ENCODE measurements around the gene ELF5. TPM values are rescaled to one million over a fixed set of nuclear protein-coding genes. Genes with fewer than 3 reads are reported as not detected.
A peak's percentile ranks its signal among the peaks of the same experiment; 100 is the strongest.

ELF5 gene
- total and polyA plus RNA-seq, 9 donors = 0.07 to 2.8 (median 0.15) TPM; not detected in 4

DNA sequence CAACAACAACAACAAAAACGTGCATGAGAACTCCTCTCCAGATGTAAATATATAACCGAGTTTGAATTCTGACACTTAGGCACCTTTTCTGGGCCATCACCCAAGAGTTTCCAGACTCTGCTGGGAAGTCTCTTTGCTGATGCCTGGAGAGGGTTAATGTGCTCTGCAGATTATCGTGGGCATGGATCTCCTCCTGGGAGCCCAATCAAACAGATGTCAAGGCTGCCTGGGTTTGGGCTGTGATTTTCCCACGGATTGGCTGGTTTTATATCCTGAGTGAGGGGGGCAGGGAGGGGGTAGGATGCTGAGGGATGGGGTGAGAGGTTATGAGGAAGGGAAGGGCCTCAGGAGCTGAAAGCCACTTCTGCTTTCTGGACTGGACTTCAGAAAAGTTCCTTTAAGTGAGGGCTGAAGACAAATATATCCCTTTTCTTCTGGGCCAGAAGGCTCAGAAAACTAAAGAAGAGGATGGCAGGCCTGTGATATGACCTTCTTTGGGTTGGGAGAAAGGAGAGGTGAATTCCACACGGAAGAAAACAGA is 4.2 kb downstream of the ELF5 start:
- Histone ChIP-seq H3K9me3 (replicated peaks; ENCODE audit: control insufficient read depth, low read depth, low read length) (no peaks in the 10 kb centered on the region), H3K4me1 (ENCODE audit: control insufficient read depth, insufficient read depth, low read length) (no peaks in the 10 kb centered on the region), H3K27ac (ENCODE audit: low read length) (no peak overlapping the region), H3K4me3 (ENCODE audit: low read length) (no peak overlapping the region), H3K36me3 (ENCODE audit: control insufficient read depth, insufficient read depth, low read length) (no peaks in the 10 kb centered on the region), H3K27me3 (ENCODE audit: control insufficient read depth, insufficient read depth, low read length) (no peaks in the 10 kb centered on the region)
- 0% methylated on average over 2 of the region's 5 CpGs for WGBS (ENCODE audit: insufficient coverage)
- peak; percentile 7 for DNase-seq

GRCh38 chr11:34508524-34508923 is 5.1 kb downstream of the ELF5 start:
- no peaks in the 10 kb centered on the region for H3K36me3 ChIP-seq (ENCODE audit: control insufficient read depth, insufficient read depth, low read length)
- H3K27ac ChIP-seq (ENCODE audit: low read length) = no peak overlapping the region
- H3K27me3 ChIP-seq (ENCODE audit: control insufficient read depth, insufficient read depth, low read length) = no peaks in the 10 kb centered on the region
- WGBS (ENCODE audit: insufficient coverage) = no CpG with 5 or more reads among the region's 2 CpGs
- H3K4me1 ChIP-seq (ENCODE audit: control insufficient read depth, insufficient read depth, low read length) = no peaks in the 10 kb centered on the region
- H3K9me3 ChIP-seq (replicated peaks; ENCODE audit: control insufficient read depth, low read depth, low read length) = no peaks in the 10 kb centered on the region
- DNase-seq = peak; percentile 9
- no peak overlapping the region for H3K4me3 ChIP-seq (ENCODE audit: low read length)

DNA sequence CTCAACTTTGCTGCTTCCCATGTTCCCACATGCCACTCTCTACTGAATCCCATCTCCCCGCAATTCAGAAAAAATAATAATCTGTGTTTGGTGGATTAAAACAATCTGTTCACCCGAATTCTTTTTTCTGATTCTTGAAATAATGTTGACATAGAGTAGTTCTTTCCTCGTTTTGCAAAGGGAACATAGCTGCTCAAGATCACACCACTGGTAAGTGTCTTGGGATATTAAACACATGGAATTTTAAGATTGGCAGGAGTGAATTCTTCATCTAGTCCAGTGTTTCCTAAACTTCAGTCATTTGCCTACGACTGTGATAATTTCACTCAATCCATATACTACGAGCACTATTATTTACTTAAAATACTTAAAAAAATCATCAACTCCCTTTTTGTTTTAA is 6.0 kb downstream of the ELF5 start:
- H3K27me3 ChIP-seq (ENCODE audit: control insufficient read depth, insufficient read depth, low read length) = no peaks in the 10 kb centered on the region
- no peak overlapping the region for H3K27ac ChIP-seq (ENCODE audit: low read length)
- no peaks in the 10 kb centered on the region for H3K9me3 ChIP-seq (replicated peaks; ENCODE audit: control insufficient read depth, low read depth, low read length)
- no peak for DNase-seq
- H3K4me1 ChIP-seq (ENCODE audit: control insufficient read depth, insufficient read depth, low read length) = no peaks in the 10 kb centered on the region
- WGBS (ENCODE audit: insufficient coverage) = no CpG with 5 or more reads among the region's 5 CpGs
- no peaks in the 10 kb centered on the region for H3K36me3 ChIP-seq (ENCODE audit: control insufficient read depth, insufficient read depth, low read length)
- H3K4me3 ChIP-seq (ENCODE audit: low read length) = no peak overlapping the region

DNA sequence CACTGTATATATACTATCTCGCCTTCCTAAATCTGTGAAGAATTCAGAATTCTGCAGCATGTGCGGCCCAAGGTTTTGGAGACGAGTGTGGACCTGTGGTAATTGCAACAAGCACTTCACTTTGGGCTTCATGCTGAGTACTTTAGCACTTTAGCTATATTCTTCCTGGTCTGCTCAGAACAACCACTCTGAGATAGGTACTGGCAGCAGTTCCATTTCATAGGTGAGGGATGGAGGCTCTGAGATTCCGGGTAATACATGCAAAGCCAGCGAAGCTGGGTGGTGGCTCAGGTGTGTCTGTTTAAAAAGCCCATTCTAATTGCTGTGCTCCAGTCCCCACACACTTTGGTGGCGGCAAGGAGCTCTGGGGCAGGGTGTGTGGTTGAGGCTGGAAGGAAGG is 6.4 kb downstream of the ELF5 start:
- H3K9me3 ChIP-seq (replicated peaks; ENCODE audit: control insufficient read depth, low read depth, low read length) = no peaks in the 10 kb centered on the region
- no peak for DNase-seq
- H3K4me1 ChIP-seq (ENCODE audit: control insufficient read depth, insufficient read depth, low read length) = no peaks in the 10 kb centered on the region
- no peaks in the 10 kb centered on the region for H3K36me3 ChIP-seq (ENCODE audit: control insufficient read depth, insufficient read depth, low read length)
- H3K27me3 ChIP-seq (ENCODE audit: control insufficient read depth, insufficient read depth, low read length) = no peaks in the 10 kb centered on the region
- no CpG with 5 or more reads among the region's 6 CpGs for WGBS (ENCODE audit: insufficient coverage)
- H3K27ac ChIP-seq (ENCODE audit: low read length) = no peak overlapping the region
- no peak overlapping the region for H3K4me3 ChIP-seq (ENCODE audit: low read length)

GRCh38 chr11:34505874-34506273 is 7.7 kb downstream of the ELF5 start:
- Histone ChIP-seq H3K4me1 (ENCODE audit: control insufficient read depth, insufficient read depth, low read length) (peaks cover 4% of the 10 kb centered on the region), H3K4me3 (ENCODE audit: low read length) (no peak overlapping the region), H3K36me3 (ENCODE audit: control insufficient read depth, insufficient read depth, low read length) (no peaks in the 10 kb centered on the region), H3K9me3 (replicated peaks; ENCODE audit: control insufficient read depth, low read depth, low read length) (no peaks in the 10 kb centered on the region), H3K27me3 (ENCODE audit: control insufficient read depth, insufficient read depth, low read length) (peaks cover 3% of the 10 kb centered on the region), H3K27ac (ENCODE audit: low read length) (no peak overlapping the region)
- WGBS (ENCODE audit: insufficient coverage) = no CpG with 5 or more reads among the region's 5 CpGs
- DNase-seq = no peak

- Histone ChIP-seq H3K27ac (ENCODE audit: low read length) (no peak overlapping the region), H3K27me3 (ENCODE audit: control insufficient read depth, insufficient read depth, low read length) (peaks cover 3% of the 10 kb centered on the region), H3K4me1 (ENCODE audit: control insufficient read depth, insufficient read depth, low read length) (peaks cover 4% of the 10 kb centered on the region), H3K9me3 (replicated peaks; ENCODE audit: control insufficient read depth, low read depth, low read length) (no peaks in the 10 kb centered on the region), H3K4me3 (ENCODE audit: low read length) (no peak overlapping the region), H3K36me3 (ENCODE audit: control insufficient read depth, insufficient read depth, low read length) (no peaks in the 10 kb centered on the region)
- DNase-seq = no peak
- 92% methylated on average over 3 of the region's 3 CpGs for WGBS (ENCODE audit: insufficient coverage)
Observed at GRCh38 chr11:34502949-34503348, 10.6 kb downstream of the ELF5 start.

DNA sequence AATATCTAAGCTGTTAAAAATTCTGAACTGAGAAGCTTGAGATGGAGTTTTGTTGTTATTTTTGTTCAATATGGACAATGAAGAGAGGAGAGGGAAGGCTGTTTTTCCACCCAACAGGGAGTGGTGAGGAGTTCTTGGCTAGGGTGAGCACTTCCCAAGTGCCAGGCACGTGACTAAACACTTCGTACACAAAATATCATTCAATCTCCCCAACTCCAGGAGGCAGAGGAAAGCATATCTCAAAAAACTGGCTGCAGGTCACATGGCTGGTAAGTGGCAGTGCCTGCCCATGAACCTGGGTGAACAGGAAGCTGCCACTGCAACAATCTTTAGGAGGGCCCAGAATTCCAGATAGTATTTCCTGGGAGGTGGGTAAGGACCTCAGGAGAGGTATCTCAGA is 11.6 kb downstream of the ELF5 start:
- H3K4me3 ChIP-seq (ENCODE audit: low read length) = no peak overlapping the region
- H3K27ac ChIP-seq (ENCODE audit: low read length) = peak overlapping the region; percentile 6
- H3K4me1 ChIP-seq (ENCODE audit: control insufficient read depth, insufficient read depth, low read length) = peaks cover 4% of the 10 kb centered on the region
- no CpG with 5 or more reads among the region's 2 CpGs for WGBS (ENCODE audit: insufficient coverage)
- no peak for DNase-seq
- H3K9me3 ChIP-seq (replicated peaks; ENCODE audit: control insufficient read depth, low read depth, low read length) = no peaks in the 10 kb centered on the region
- peaks cover 3% of the 10 kb centered on the region for H3K27me3 ChIP-seq (ENCODE audit: control insufficient read depth, insufficient read depth, low read length)
- no peaks in the 10 kb centered on the region for H3K36me3 ChIP-seq (ENCODE audit: control insufficient read depth, insufficient read depth, low read length)

GRCh38 chr11:34501500-34501899 is 12.1 kb downstream of the ELF5 start:
- H3K9me3 ChIP-seq (replicated peaks; ENCODE audit: control insufficient read depth, low read depth, low read length) = no peaks in the 10 kb centered on the region
- DNase-seq = peak; percentile 74
- no peak overlapping the region for H3K4me3 ChIP-seq (ENCODE audit: low read length)
- H3K27me3 ChIP-seq (ENCODE audit: control insufficient read depth, insufficient read depth, low read length) = peaks cover 3% of the 10 kb centered on the region
- H3K36me3 ChIP-seq (ENCODE audit: control insufficient read depth, insufficient read depth, low read length) = no peaks in the 10 kb centered on the region
- WGBS (ENCODE audit: insufficient coverage) = 39% methylated on average over 2 of the region's 4 CpGs
- H3K4me1 ChIP-seq (ENCODE audit: control insufficient read depth, insufficient read depth, low read length) = peaks cover 4% of the 10 kb centered on the region
- H3K27ac ChIP-seq (ENCODE audit: low read length) = no peak overlapping the region

DNA sequence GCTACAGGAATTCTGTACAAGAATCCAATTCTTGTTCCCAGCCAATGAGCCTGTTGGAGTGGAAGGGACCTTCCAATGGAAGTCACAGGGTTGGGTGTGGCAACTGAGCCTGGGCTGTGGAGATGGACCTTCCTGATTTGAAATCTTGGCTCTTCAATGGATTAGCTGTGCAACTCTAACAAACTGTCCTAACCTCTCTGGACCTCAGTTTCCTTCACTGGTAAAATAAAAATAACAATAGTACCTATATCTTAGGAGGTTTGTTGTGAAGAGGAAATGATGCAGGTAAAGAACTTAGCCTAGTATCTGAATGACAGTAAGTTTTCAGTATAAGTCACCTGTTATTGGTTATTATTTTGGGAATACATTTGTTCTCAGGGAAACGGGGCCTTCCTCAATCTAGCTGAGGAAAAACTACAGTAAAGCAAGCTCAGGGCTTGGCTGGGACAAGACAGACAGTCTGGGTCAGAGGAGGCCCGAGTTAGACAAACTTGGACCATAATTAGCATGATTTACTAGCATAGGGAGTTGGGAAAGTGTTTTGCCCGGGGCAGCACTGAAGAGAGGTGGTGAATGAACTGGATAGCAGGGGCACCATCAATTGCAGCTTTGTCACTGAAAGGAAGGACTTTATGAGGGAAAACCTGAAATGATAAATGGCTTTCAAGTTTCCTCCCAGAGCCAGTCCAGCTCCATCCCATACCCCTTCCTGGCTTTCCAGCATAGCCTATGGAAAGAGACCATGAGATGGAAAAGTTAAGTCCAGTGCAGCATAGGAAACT is 13.7 kb downstream of the ELF5 start:
- Histone ChIP-seq H3K27ac (ENCODE audit: low read length) (no peak overlapping the region), H3K4me3 (ENCODE audit: low read length) (no peak overlapping the region), H3K27me3 (ENCODE audit: control insufficient read depth, insufficient read depth, low read length) (peaks cover 3% of the 10 kb centered on the region), H3K36me3 (ENCODE audit: control insufficient read depth, insufficient read depth, low read length) (no peaks in the 10 kb centered on the region), H3K4me1 (ENCODE audit: control insufficient read depth, insufficient read depth, low read length) (peaks cover 4% of the 10 kb centered on the region), H3K9me3 (replicated peaks; ENCODE audit: control insufficient read depth, low read depth, low read length) (no peaks in the 10 kb centered on the region)
- 55% methylated on average over 3 of the region's 3 CpGs for WGBS (ENCODE audit: insufficient coverage)
- DNase-seq = no peak

DNA sequence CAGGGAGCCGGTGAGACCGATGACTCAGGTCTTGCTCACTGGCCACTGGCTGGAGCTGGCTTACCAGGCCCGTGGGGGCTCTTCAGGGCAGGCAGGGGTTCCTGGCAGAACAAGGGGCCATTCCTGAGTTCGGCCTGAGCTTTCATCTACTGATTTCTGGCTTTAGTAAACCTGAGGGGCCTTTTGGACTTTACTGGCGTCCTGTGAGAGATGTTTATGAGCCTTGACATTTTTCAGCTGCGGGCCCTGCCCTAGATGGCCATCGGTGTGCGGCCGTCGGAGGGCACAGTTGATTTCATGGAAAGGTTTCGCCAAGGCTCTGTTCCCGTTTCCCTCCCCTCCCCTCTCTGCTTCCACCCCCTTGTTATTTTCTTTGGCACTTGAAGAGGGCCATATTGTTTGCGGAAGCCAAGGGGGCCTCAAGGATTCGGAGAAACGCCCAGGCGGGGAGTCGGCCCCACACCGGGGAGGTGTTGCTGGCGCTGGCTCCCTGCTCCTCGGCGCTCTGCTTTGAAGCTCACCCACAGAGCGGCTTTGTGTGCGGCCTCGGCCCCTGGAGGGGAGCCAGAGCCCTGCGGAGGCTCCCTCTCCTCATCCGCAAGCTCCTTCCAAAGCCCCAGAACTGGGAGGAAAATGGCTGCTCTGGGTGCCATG is 17.7 kb downstream of the ELF5 start:
- H3K27me3 ChIP-seq (ENCODE audit: control insufficient read depth, insufficient read depth, low read length) = no peaks in the 10 kb centered on the region
- H3K36me3 ChIP-seq (ENCODE audit: control insufficient read depth, insufficient read depth, low read length) = no peaks in the 10 kb centered on the region
- H3K9me3 ChIP-seq (replicated peaks; ENCODE audit: control insufficient read depth, low read depth, low read length) = no peaks in the 10 kb centered on the region
- 72% methylated on average over 20 of the region's 26 CpGs for WGBS (ENCODE audit: insufficient coverage)
- no peak for DNase-seq
- H3K4me1 ChIP-seq (ENCODE audit: control insufficient read depth, insufficient read depth, low read length) = no peaks in the 10 kb centered on the region
- H3K4me3 ChIP-seq (ENCODE audit: low read length) = no peak overlapping the region
- H3K27ac ChIP-seq (ENCODE audit: low read length) = no peak overlapping the region

Data from muscle of leg (tissue), 11 donors.